Mesenchymal stem cell (in vitro differentiated cells and primary cell): ENCODE measurements around the gene IL1RAPL2.
"Not testable (repeated sequence)": the region's sequence is repeated elsewhere in the genome, so short reads cannot be mapped to it uniquely, and the experiment has no call there.

Experiments used
- DNase-seq: peaks from one replicate; pipeline ENCODE4 v3.0.0-alpha.2; 2013
- H2AFZ ChIP-seq: one replicate; pipeline ENCODE4 v1.6.1; 2013; ENCODE audit warnings: low read depth, mild to moderate bottlenecking, control low read depth, inconsistent platforms, low read length, moderate library complexity
- H2AK5ac ChIP-seq: 2 replicates; pipeline ENCODE4 v1.6.1; 2013; ENCODE audit warnings: low read length, moderate library complexity, mild to moderate bottlenecking, inconsistent platforms; ENCODE audit not compliant: severe bottlenecking
- H2BK120ac ChIP-seq: one replicate; pipeline ENCODE4 v1.6.1; 2013; ENCODE audit warnings: low read depth, mild to moderate bottlenecking, inconsistent platforms, low read length, moderate library complexity
- H2BK12ac ChIP-seq, 2 experiments: one replicate each; pipeline ENCODE4 v1.6.1; 2013; ENCODE audit warnings: inconsistent platforms in 2 of 2, low read length in 2 of 2, mild to moderate bottlenecking in 2 of 2, moderate library complexity in 2 of 2, control low read depth in 1 of 2
- H2BK15ac ChIP-seq: one replicate; pipeline ENCODE4 v1.6.1; 2013; ENCODE audit warnings: mild to moderate bottlenecking, low read depth, inconsistent platforms; ENCODE audit not compliant: poor library complexity, severe bottlenecking
- H2BK5ac ChIP-seq: 2 replicates; pipeline ENCODE4 v1.6.1; 2013; ENCODE audit warnings: low read depth, mild to moderate bottlenecking, low read length, control low read depth, inconsistent platforms; ENCODE audit not compliant: poor library complexity, severe bottlenecking
- H3K14ac ChIP-seq, 2 experiments: one replicate each; pipeline ENCODE4 v1.6.1; 2013; ENCODE audit warnings: inconsistent platforms in 2 of 2, low read length in 2 of 2, control low read depth in 1 of 2, mild to moderate bottlenecking in 1 of 2, moderate library complexity in 1 of 2
- H3K18ac ChIP-seq, 2 experiments: one replicate each; pipeline ENCODE4 v1.6.1; 2013; ENCODE audit warnings: inconsistent platforms in 2 of 2, low read length in 2 of 2, control low read depth in 1 of 2, low read depth in 1 of 2, mild to moderate bottlenecking in 1 of 2
- H3K23ac ChIP-seq, 2 experiments: one replicate each; pipeline ENCODE4 v1.6.1; 2013; ENCODE audit warnings: inconsistent platforms in 2 of 2, low read length in 2 of 2, mild to moderate bottlenecking in 2 of 2, moderate library complexity in 2 of 2, control low read depth in 1 of 2
- H3K27ac ChIP-seq: 2 replicates; pipeline ENCODE4 v1.5.1; 2013; ENCODE audit warnings: mild to moderate bottlenecking, moderate library complexity, low read length, control low read depth, inconsistent platforms; ENCODE audit not compliant: poor library complexity, severe bottlenecking
- H3K27me3 ChIP-seq, 2 experiments: 2 replicates each; pipeline versions ENCODE4 v1.6.1 to v1.7.0; 2013; ENCODE audit warnings: low read length in 2 of 2, mild to moderate bottlenecking in 2 of 2, moderate library complexity in 2 of 2, control low read depth in 1 of 2, inconsistent platforms in 1 of 2; ENCODE audit not compliant: control insufficient read depth in 1 of 2, insufficient read depth in 1 of 2
- H3K36me3 ChIP-seq, 2 experiments: 2 replicates each; pipeline versions ENCODE4 v1.6.1 to v1.7.0; 2013; ENCODE audit warnings: low read length in 2 of 2, control low read depth in 1 of 2, inconsistent platforms in 1 of 2, low read depth in 1 of 2, mild to moderate bottlenecking in 1 of 2; ENCODE audit not compliant: insufficient read depth in 2 of 2, control insufficient read depth in 1 of 2
- H3K4ac ChIP-seq, 2 experiments: one replicate each; pipeline ENCODE4 v1.6.1; 2013; ENCODE audit warnings: inconsistent platforms in 2 of 2, low read length in 2 of 2, mild to moderate bottlenecking in 2 of 2, moderate library complexity in 2 of 2, control low read depth in 1 of 2, low read depth in 1 of 2
- H3K4me1 ChIP-seq: 2 replicates; pipeline ENCODE4 v1.6.1; 2013; ENCODE audit warnings: low read depth, low read length, control low read depth; ENCODE audit not compliant: control insufficient read depth, insufficient read depth
- H3K4me2 ChIP-seq: 2 replicates; pipeline ENCODE4 v1.6.1; 2013; ENCODE audit warnings: low read length, mild to moderate bottlenecking, inconsistent platforms; ENCODE audit not compliant: poor library complexity, severe bottlenecking
- H3K4me3 ChIP-seq, 2 experiments: 2 replicates each; pipeline versions ENCODE4 v1.5.1 to v1.7.0; 2013; ENCODE audit warnings: low read length in 2 of 2, mild to moderate bottlenecking in 2 of 2, control low read depth in 1 of 2, low read depth in 1 of 2; ENCODE audit not compliant: insufficient read depth in 1 of 2
- H3K79me1 ChIP-seq: replicated peaks from 2 replicates; pipeline ENCODE4 v1.6.1; 2013; ENCODE audit warnings: mild to moderate bottlenecking, control low read depth, low read length, inconsistent platforms; ENCODE audit not compliant: poor library complexity, severe bottlenecking
- H3K9ac ChIP-seq: 2 replicates; pipeline ENCODE4 v1.7.0; 2013; ENCODE audit warnings: mild to moderate bottlenecking, low read length, moderate library complexity
- H3K9me3 ChIP-seq: 2 replicates; pipeline ENCODE4 v1.7.0; 2013; ENCODE audit warnings: mild to moderate bottlenecking, low read length; ENCODE audit not compliant: control insufficient read depth
- H4K8ac ChIP-seq: one replicate; pipeline ENCODE4 v1.6.1; 2013; ENCODE audit warnings: inconsistent platforms, mild to moderate bottlenecking, low read length, moderate library complexity
- H4K91ac ChIP-seq: one replicate; pipeline ENCODE4 v1.6.1; 2013; ENCODE audit warnings: mild to moderate bottlenecking, low read length, inconsistent platforms
- WGBS: methylation state at CpG from one replicate; pipeline ENCODE4 v1.1.7; 2013; ENCODE audit warnings: mixed read lengths; 5-methylcytosine and 5-hydroxymethylcytosine counted together

IL1RAPL2 gene

DNA sequence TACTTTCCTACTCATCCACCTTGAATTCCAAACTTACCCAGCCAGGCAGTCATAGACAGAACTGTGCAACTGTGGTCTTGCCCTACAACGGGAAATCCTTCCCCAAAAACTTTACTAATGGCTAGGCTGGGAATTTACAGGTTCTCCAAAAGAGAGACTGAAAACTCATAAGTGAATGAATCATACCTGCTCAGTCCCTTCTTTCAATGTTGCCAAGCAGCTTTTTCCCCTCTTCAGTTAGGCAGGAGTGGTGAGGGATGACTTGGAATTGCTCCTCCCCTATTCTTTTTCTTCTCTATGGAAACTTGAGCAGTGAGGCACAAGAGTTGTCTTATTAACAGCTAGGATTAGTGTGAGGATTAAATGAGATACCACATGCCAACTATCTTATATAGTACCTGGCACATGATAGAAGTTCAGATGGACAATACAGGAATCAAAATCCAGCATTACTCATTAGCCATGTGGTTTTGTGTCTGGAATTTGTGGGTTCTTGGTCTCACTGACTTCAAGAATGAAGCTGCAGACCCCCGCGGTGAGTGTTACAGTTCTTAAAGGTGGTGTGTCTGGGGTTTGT lies 548.6 kb downstream of the IL1RAPL2 start:
- no peak overlapping the region for H3K23ac ChIP-seq
- no peak overlapping the region for H3K27ac ChIP-seq
- no peak for DNase-seq
- H3K18ac ChIP-seq = no peak overlapping the region
- H3K4me3 ChIP-seq = no peak overlapping the region
- H3K4me2 ChIP-seq = no peak overlapping the region
- H2BK12ac ChIP-seq = no peak overlapping the region
- H2BK120ac ChIP-seq = no peak overlapping the region
- no peak overlapping the region for H4K8ac ChIP-seq
- no peak overlapping the region for H3K14ac ChIP-seq
- H3K79me1 ChIP-seq = no peaks in the 10 kb centered on the region
- 100% methylated on average over 2 of the region's 3 CpGs for WGBS
- no peak overlapping the region for H4K91ac ChIP-seq
- H3K4me1 ChIP-seq = no peaks in the 10 kb centered on the region
- H2AFZ ChIP-seq = no peak overlapping the region
- no peaks in the 10 kb centered on the region for H3K36me3 ChIP-seq
- H3K27me3 ChIP-seq = peaks cover 0 to 3% of the 10 kb centered on the region in 2 experiments
- no peaks in the 10 kb centered on the region for H3K9me3 ChIP-seq
- H3K9ac ChIP-seq = no peak overlapping the region
- no peak overlapping the region for H2BK5ac ChIP-seq
- no peak overlapping the region for H2AK5ac ChIP-seq
- H2BK15ac ChIP-seq = no peak overlapping the region
- no peak overlapping the region for H3K4ac ChIP-seq

- H3K36me3 ChIP-seq, H3K4ac ChIP-seq, H3K4me3 ChIP-seq, H3K4me1 ChIP-seq, H3K79me1 ChIP-seq, H3K14ac ChIP-seq, H2AFZ ChIP-seq, H2BK12ac ChIP-seq, H3K9me3 ChIP-seq, H3K9ac ChIP-seq, H3K18ac ChIP-seq, H4K91ac ChIP-seq, H3K27ac ChIP-seq, H2BK120ac ChIP-seq, H2BK5ac ChIP-seq, H3K23ac ChIP-seq, H3K27me3 ChIP-seq, H3K4me2 ChIP-seq, H4K8ac ChIP-seq, H2BK15ac ChIP-seq, DNase-seq, H2AK5ac ChIP-seq: not testable (repeated sequence)
- WGBS = 93% methylated on average over 19 of the region's 35 CpGs
These were observed 549.8 kb downstream of the IL1RAPL2 start for GRCh38 chrX:105115596-105116320.

DNA sequence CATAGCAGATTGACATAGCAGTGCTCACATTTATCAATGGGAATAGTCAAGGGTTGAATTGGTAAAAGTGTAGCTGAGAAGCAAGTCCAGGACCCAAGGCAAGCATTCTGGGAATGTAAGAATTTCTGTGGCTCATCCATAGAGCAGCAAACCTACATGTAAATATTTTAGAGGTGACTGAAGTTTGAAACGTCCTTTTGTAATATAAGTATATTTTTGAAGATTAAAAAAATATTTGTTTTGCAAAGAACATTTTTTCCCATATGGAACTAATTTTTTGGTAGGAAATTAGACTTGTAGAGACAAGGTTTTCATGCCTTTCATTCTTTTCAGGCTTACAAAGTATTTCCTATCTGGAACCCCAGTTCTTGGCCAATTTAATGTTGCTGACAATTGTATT lies 550.5 kb downstream of the IL1RAPL2 start:
- Histone ChIP-seq H3K18ac (no peak overlapping the region), H3K4ac (no peak overlapping the region), H2AK5ac (no peak overlapping the region), H2BK12ac (no peak overlapping the region), H2BK5ac (no peak overlapping the region), H3K4me1 (no peaks in the 10 kb centered on the region), H3K27ac (no peak overlapping the region), H4K8ac (no peak overlapping the region), H3K4me2 (no peak overlapping the region), H3K27me3 (peaks cover 0 to 8% of the 10 kb centered on the region in 2 experiments), H2BK120ac (no peak overlapping the region), H2BK15ac (no peak overlapping the region), H3K9me3 (no peaks in the 10 kb centered on the region), H3K14ac (no peak overlapping the region), H3K79me1 (no peaks in the 10 kb centered on the region), H3K23ac (no peak overlapping the region), H3K36me3 (no peaks in the 10 kb centered on the region), H2AFZ (no peak overlapping the region), H4K91ac (no peak overlapping the region), H3K9ac (no peak overlapping the region), H3K4me3 (no peak overlapping the region)
- DNase-seq = no peak
- WGBS = no CpG with 5 or more reads among the region's 1 CpG

DNA sequence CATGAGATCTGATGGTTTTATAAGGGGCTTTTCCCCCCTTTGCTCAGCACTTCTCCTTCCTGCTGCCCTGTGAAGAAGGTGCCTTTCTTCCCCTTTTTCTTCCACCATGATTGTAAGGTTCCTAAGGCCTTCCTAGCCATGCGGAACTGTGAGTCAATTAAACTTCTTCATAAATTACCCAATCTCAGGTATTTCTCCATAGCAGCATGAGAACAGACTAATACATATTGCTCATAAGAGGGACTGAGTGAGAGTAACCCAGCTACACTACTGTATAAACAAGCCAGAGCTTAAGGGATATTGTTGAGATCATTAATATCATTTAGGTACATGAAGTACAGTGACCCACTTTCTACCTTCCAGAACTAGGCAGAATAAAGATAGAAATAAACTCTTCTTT lies 551.6 kb downstream of the IL1RAPL2 start:
- Histone ChIP-seq H2BK12ac (no peak overlapping the region), H3K23ac (no peak overlapping the region), H3K36me3 (no peaks in the 10 kb centered on the region), H3K79me1 (no peaks in the 10 kb centered on the region), H3K14ac (no peak overlapping the region), H3K4me1 (no peaks in the 10 kb centered on the region), H3K4me3 (no peak overlapping the region), H2BK120ac (no peak overlapping the region), H2AK5ac (no peak overlapping the region), H3K27me3 (peaks cover 0 to 9% of the 10 kb centered on the region in 2 experiments), H2AFZ (no peak overlapping the region), H3K27ac (no peak overlapping the region), H4K91ac (no peak overlapping the region), H3K4ac (no peak overlapping the region), H2BK15ac (no peak overlapping the region), H2BK5ac (no peak overlapping the region), H3K9ac (no peak overlapping the region), H4K8ac (no peak overlapping the region), H3K9me3 (no peaks in the 10 kb centered on the region), H3K4me2 (no peak overlapping the region), H3K18ac (no peak overlapping the region)
- no CpG with 5 or more reads among the region's 1 CpG for WGBS
- no peak for DNase-seq
